ENCODE results near the gene GMFB.
"Not testable (repeated sequence)": the region's sequence is repeated elsewhere in the genome, so short reads cannot be mapped to it uniquely, and the experiment has no call there.

The GMFB gene

GRCh38 chr14:54450535-54450934 is 38.2 kb downstream of the GMFB start:
- H3K27ac ChIP-seq, result no peak overlapping the region
- H3K36me3 ChIP-seq, result no peaks in the 10 kb centered on the region
- H3K9me3 ChIP-seq (ENCODE audit: severe bottlenecking), result no peaks in the 10 kb centered on the region
- H3K27me3 ChIP-seq (ENCODE audit: insufficient read depth, low read depth, severe bottlenecking), result no peaks in the 10 kb centered on the region
- no peak overlapping the region for H3K4me3 ChIP-seq (ENCODE audit: low read depth, low read length)
- TF ChIP-seq CTCF (IDR thresholded peaks at IDR 0.05; ENCODE audit: low read depth, low read length), result no peak
- DNase-seq, result no peak

GRCh38 chr14:54447231-54447692 is 41.5 kb downstream of the GMFB start:
- Histone ChIP-seq H3K27me3 (ENCODE audit: insufficient read depth, low read depth, severe bottlenecking) (no peaks in the 10 kb centered on the region), H3K27ac (no peak overlapping the region), H3K36me3 (no peaks in the 10 kb centered on the region), H3K4me3 (ENCODE audit: low read depth, low read length) (no peak overlapping the region), H3K9me3 (ENCODE audit: severe bottlenecking) (no peaks in the 10 kb centered on the region)
- no peak for DNase-seq
- no peak for TF ChIP-seq CTCF (IDR thresholded peaks at IDR 0.05; ENCODE audit: low read depth, low read length)

- DNase-seq, result no peak
- Histone ChIP-seq H3K36me3 (no peaks in the 10 kb centered on the region), H3K27ac (no peak overlapping the region), H3K4me3 (ENCODE audit: low read depth, low read length) (no peak overlapping the region), H3K9me3 (ENCODE audit: severe bottlenecking) (no peaks in the 10 kb centered on the region), H3K27me3 (ENCODE audit: insufficient read depth, low read depth, severe bottlenecking) (no peaks in the 10 kb centered on the region)
- no peak for TF ChIP-seq CTCF (IDR thresholded peaks at IDR 0.05; ENCODE audit: low read depth, low read length)
Observed at GRCh38 chr14:54446161-54446693, 42.6 kb downstream of the GMFB start.

GRCh38 chr14:54444681-54445080 is 44.1 kb downstream of the GMFB start:
- Histone ChIP-seq H3K27ac (no peak overlapping the region), H3K27me3 (ENCODE audit: insufficient read depth, low read depth, severe bottlenecking) (no peaks in the 10 kb centered on the region), H3K36me3 (no peaks in the 10 kb centered on the region; the same call in 1 of the 2 replicates), H3K9me3 (ENCODE audit: severe bottlenecking) (no peaks in the 10 kb centered on the region), H3K4me3 (ENCODE audit: low read depth, low read length) (no peak overlapping the region)
- TF ChIP-seq CTCF (IDR thresholded peaks at IDR 0.05; ENCODE audit: low read depth, low read length), result no peak
- DNase-seq, result no peak

- no peak overlapping the region for H3K27ac ChIP-seq
- H3K9me3 ChIP-seq (ENCODE audit: severe bottlenecking), result no peaks in the 10 kb centered on the region
- H3K36me3 ChIP-seq, result no peaks in the 10 kb centered on the region; the same call in 1 of the 2 replicates
- H3K27me3 ChIP-seq (ENCODE audit: insufficient read depth, low read depth, severe bottlenecking), result no peaks in the 10 kb centered on the region
- no peak for TF ChIP-seq CTCF (IDR thresholded peaks at IDR 0.05; ENCODE audit: low read depth, low read length)
- no peak for DNase-seq
- no peak overlapping the region for H3K4me3 ChIP-seq (ENCODE audit: low read depth, low read length)
Observed at GRCh38 chr14:54443981-54444380, 44.8 kb downstream of the GMFB start.

- H3K36me3 ChIP-seq; H3K27ac ChIP-seq; H3K9me3 ChIP-seq (ENCODE audit: severe bottlenecking); H3K4me3 ChIP-seq (ENCODE audit: low read depth, low read length); H3K27me3 ChIP-seq (ENCODE audit: insufficient read depth, low read depth, severe bottlenecking); DNase-seq: not testable (repeated sequence)
Observed at GRCh38 chr14:54442961-54443360, 45.8 kb downstream of the GMFB start.
